Tibial nerve (tissue), 4 donors: ENCODE results near the gene ADD3. TPM values are rescaled to one million over a fixed set of nuclear protein-coding genes. Genes with fewer than 3 reads are reported as not detected.
A peak's percentile ranks its signal among the peaks of the same experiment; 100 is the strongest.

Source experiments
- DNase-seq, 2 donors: peaks; one replicate each; pipeline ENCODE4 v3.0.0-alpha.2; 2019; ENCODE audit warnings: low spot score in 2 of 2
- H3K27ac ChIP-seq, 4 donors: fragments of 200-600 bp; sonication (generic) in 3 of 4; one replicate each; pipeline ENCODE4 v1.5.1; 2017 to 2019; ENCODE audit warnings: mild to moderate bottlenecking in 1 of 4
- H3K27me3 ChIP-seq, 2 donors: fragments of 200-600 bp; sonication (generic) in 1 of 2; one replicate each; pipeline versions ENCODE4 v1.5.1 to v1.6.0; 2017 to 2019
- H3K36me3 ChIP-seq, 3 donors: fragments of 200-600 bp; sonication (generic); one replicate each; pipeline ENCODE4 v1.5.1; 2018 to 2019
- H3K4me1 ChIP-seq, 4 donors: fragments of 200-600 bp; sonication (generic) in 3 of 4; one replicate each; pipeline ENCODE4 v1.5.1; 2017 to 2019
- H3K4me3 ChIP-seq, 4 donors: fragments of 200-600 bp; sonication (generic) in 3 of 4; one replicate each; pipeline ENCODE4 v1.5.1; 2017 to 2019; ENCODE audit warnings: mild to moderate bottlenecking in 1 of 4, moderate library complexity in 1 of 4
- H3K9me3 ChIP-seq, 4 donors: fragments of 200-600 bp; sonication (generic) in 3 of 4; one replicate each; pipeline ENCODE4 v1.5.1; 2017 to 2019
- EP300 ChIP-seq, 2 donors: sonication (generic); formaldehyde crosslinking; IDR thresholded peaks; one replicate each; pipeline ENCODE4 v1.6.1; 2017; ENCODE audit warnings: antibody characterized with exemption in 2 of 2, mild to moderate bottlenecking in 1 of 2
- POLR2A ChIP-seq, 2 donors: fragments of 450-650 bp; IDR thresholded peaks; one replicate each; pipeline ENCODE4 v1.6.1; 2017; ENCODE audit warnings: antibody characterized with exemption in 2 of 2, mild to moderate bottlenecking in 2 of 2, moderate library complexity in 2 of 2
- WGBS, 2 donors: methylation state at CpG; one replicate each; pipeline ENCODE4 v1.1.5; 2018; 5-methylcytosine and 5-hydroxymethylcytosine counted together
- total RNA-seq, 4 donors: library from RNA; depleted of rRNA; stranded (reverse); fragments of >200 nt; gene quantifications; one replicate each; pipeline ENCODE4 v1.1.0, GENCODE V29; 2016
- TF ChIP-seq, protein P1 (sequence below), 5 experiments: fragments of 200-600 bp in 3 of 5; fragments of 450-650 bp in 2 of 5; sonication (generic) in 3 of 5; IDR thresholded peaks; one replicate each; pipeline ENCODE4 v1.5.1; 2016 to 2019; ENCODE audit warnings: antibody characterized with exemption in 5 of 5, mild to moderate bottlenecking in 3 of 5, moderate library complexity in 2 of 5

The ADD3 gene
- total RNA-seq, 4 donors from 2014 or later = 208 to 639 (median 443) TPM

DNA sequence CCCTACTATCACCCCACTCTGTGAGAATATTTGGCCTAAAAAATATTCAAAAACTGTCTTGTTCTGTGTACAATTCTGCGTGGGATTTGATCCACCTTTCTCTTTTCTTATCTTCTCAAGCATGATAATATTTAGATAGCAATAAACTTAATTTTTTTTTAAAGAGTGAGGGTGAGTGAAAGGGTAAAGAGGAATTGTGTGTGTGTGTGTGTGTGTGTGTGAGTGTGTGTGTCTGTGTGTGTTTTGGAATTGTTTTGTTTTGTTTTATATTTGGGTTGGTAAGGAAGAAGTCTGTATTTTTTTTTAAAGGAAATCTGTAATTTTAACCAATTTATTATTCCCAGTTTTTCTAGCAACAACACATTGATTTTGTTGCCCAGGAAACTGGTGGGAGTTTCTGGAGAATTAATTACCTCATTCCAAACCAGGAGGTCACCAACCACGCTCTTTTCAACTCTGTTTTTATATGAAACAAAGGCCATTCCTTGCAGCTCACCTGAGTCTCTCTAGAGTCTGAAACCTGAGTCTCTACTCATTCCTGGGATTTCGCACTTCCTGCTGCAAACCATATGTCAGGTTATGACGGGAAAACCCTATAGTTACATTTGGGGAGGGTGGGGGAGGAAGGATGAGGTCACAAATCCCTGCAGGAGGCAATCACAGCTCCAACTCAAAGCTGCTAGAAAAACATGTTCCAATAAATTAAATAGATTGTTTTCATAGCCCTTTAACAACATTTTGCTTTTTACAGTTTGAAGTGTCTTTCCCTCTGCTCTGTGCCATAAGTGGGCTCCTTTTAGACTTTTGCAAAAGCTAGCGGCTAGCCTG is 46.4 kb upstream of the ADD3 start:
- peaks cover 0 to 36% (median 7%) of the 10 kb centered on the region in 4 donors for H3K4me1 ChIP-seq
- TF ChIP-seq, protein P1, sequence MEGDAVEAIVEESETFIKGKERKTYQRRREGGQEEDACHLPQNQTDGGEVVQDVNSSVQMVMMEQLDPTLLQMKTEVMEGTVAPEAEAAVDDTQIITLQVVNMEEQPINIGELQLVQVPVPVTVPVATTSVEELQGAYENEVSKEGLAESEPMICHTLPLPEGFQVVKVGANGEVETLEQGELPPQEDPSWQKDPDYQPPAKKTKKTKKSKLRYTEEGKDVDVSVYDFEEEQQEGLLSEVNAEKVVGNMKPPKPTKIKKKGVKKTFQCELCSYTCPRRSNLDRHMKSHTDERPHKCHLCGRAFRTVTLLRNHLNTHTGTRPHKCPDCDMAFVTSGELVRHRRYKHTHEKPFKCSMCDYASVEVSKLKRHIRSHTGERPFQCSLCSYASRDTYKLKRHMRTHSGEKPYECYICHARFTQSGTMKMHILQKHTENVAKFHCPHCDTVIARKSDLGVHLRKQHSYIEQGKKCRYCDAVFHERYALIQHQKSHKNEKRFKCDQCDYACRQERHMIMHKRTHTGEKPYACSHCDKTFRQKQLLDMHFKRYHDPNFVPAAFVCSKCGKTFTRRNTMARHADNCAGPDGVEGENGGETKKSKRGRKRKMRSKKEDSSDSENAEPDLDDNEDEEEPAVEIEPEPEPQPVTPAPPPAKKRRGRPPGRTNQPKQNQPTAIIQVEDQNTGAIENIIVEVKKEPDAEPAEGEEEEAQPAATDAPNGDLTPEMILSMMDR (IDR thresholded peaks at IDR 0.05) = no peak
- TF ChIP-seq EP300 (IDR thresholded peaks at IDR 0.05) = no peak
- no peak for TF ChIP-seq POLR2A (IDR thresholded peaks at IDR 0.05)
- no peaks in the 10 kb centered on the region for H3K36me3 ChIP-seq
- no peaks in the 10 kb centered on the region for H3K9me3 ChIP-seq
- DNase-seq = no peak
- WGBS, 2 donors = 63% methylated on average over 5 of the region's 5 CpGs
- H3K27ac ChIP-seq = peak overlapping the region in 2 of 4 donors; percentile 25 to 42
- no peaks in the 10 kb centered on the region for H3K27me3 ChIP-seq
- H3K4me3 ChIP-seq = no peak overlapping the region

GRCh38 chr10:109962247-109962646 is 45.5 kb upstream of the ADD3 start:
- peak overlapping the region in 1 of 4 donors; percentile 45 for H3K27ac ChIP-seq
- 87 to 94% methylated on average over 1 of the region's 1 CpG for WGBS, 2 donors

DNA sequence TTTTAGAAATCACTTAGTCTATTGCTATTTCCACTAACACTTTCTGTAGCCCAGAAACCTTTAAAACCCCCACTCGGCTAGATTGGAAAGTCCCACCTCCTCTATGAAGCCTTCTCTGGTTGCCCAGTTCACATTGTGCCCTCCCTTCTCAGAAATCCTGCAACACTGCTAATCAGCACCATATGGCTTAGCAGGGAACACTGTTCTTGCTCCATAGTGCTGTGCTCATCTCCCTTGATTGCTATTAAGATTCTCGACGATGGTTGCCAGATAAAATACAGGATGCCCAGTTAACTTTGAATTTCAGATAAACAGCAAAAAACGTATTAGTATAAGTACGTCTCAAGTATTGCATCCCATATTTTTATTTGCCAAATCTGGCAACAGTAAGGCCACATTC is 44.3 kb upstream of the ADD3 start:
- H3K4me1 ChIP-seq = peaks cover 0 to 50% (median 14%) of the 10 kb centered on the region in 4 donors
- no peak overlapping the region for H3K4me3 ChIP-seq
- no peak for DNase-seq
- H3K9me3 ChIP-seq = no peaks in the 10 kb centered on the region
- no peaks in the 10 kb centered on the region for H3K27me3 ChIP-seq
- no peaks in the 10 kb centered on the region for H3K36me3 ChIP-seq
- no peak overlapping the region for H3K27ac ChIP-seq
- 63 to 74% methylated on average over 5 of the region's 5 CpGs for WGBS, 2 donors
- TF ChIP-seq EP300 (IDR thresholded peaks at IDR 0.05) (peak in 1 of 2 donors; percentile 67), POLR2A (IDR thresholded peaks at IDR 0.05) (no peak)
- TF ChIP-seq, protein P1 (IDR thresholded peaks at IDR 0.05) = no peak

More at GRCh38 chr10:109962247-109962646, 45.5 kb upstream of the ADD3 start:
- H3K36me3 ChIP-seq = no peaks in the 10 kb centered on the region
- no peak for DNase-seq
- H3K27me3 ChIP-seq = no peaks in the 10 kb centered on the region
- peaks cover 0 to 44% (median 12%) of the 10 kb centered on the region in 4 donors for H3K4me1 ChIP-seq
- no peaks in the 10 kb centered on the region for H3K9me3 ChIP-seq
- H3K4me3 ChIP-seq = no peak overlapping the region
- no peak for TF ChIP-seq POLR2A (IDR thresholded peaks at IDR 0.05)
- TF ChIP-seq EP300 (IDR thresholded peaks at IDR 0.05) = no peak
- TF ChIP-seq, protein P1 (IDR thresholded peaks at IDR 0.05) = no peak

- Histone ChIP-seq H3K9me3 (no peaks in the 10 kb centered on the region), H3K27me3 (no peaks in the 10 kb centered on the region), H3K4me3 (no peak overlapping the region), H3K27ac (no peak overlapping the region), H3K4me1 (peaks cover 0 to 54% (median 14%) of the 10 kb centered on the region in 4 donors), H3K36me3 (no peaks in the 10 kb centered on the region)
- WGBS, 2 donors = 87 to 97% methylated on average over 10 of the region's 10 CpGs
- TF ChIP-seq, protein P1 (IDR thresholded peaks at IDR 0.05) = no peak
- no peak for DNase-seq
Observed at GRCh38 chr10:109964318-109964717, 43.5 kb upstream of the ADD3 start.

DNA sequence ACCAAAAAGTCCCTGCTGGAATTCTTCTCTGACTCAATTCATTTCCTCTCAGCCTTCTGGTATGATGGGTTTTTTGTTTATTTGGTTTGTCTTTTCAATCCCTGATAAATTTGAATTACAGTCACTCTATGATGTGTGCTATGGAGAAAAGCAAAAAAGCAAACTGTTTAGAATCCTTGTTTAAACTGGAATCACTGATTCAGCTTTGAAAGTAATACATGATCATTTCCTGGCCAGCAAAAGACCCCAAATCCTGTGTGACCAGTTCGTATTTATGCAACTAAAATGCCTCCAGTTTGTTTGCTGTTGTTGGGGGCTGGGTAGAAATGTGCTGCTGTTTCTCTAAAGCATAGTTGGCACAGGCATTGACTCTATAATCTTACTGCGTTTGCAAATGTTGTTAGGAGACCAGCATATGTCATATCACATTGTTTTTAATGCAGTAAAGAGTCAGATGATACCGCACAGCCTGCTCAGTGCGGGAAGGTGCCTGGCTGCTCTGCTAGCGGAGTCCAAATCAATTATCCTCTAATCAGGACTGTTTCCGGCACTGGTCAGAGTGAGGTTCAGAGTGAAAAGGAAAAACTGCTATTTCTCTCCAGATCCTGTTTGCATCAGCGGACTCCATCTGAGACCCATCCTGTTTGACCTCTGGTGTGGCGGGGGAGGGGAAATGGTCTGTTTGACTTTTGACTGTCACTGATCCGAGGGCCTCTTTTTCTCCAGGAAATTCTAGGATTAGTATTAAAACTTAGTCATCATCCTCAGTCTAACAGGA is 40.6 kb upstream of the ADD3 start:
- TF ChIP-seq EP300 (IDR thresholded peaks at IDR 0.05) (no peak), POLR2A (IDR thresholded peaks at IDR 0.05) (no peak)
- TF ChIP-seq, protein P1 (IDR thresholded peaks at IDR 0.05) = no peak
- peak overlapping the region in 1 of 4 donors; percentile 2 for H3K27ac ChIP-seq
- 40 to 45% methylated on average over 9 of the region's 9 CpGs for WGBS, 2 donors
- no peak for DNase-seq
- no peaks in the 10 kb centered on the region for H3K36me3 ChIP-seq
- no peaks in the 10 kb centered on the region for H3K27me3 ChIP-seq
- peaks cover 0 to 47% (median 9%) of the 10 kb centered on the region in 4 donors for H3K4me1 ChIP-seq
- no peak overlapping the region for H3K4me3 ChIP-seq
- no peaks in the 10 kb centered on the region for H3K9me3 ChIP-seq
